Gastrocnemius medialis (tissue), 4 donors: ENCODE results near the gene DCAF8.

Source experiments
- POLR2A ChIP-seq, 2 donors: fragments of 450-650 bp; IDR thresholded peaks; one replicate each; pipeline ENCODE4 v1.6.1; 2017; ENCODE audit warnings: antibody characterized with exemption in 2 of 2, mild to moderate bottlenecking in 2 of 2, moderate library complexity in 2 of 2
- TF ChIP-seq, protein P1 (sequence below), 5 experiments: fragments of 450-650 bp in 3 of 5; fragments of 200-600 bp in 2 of 5; sonication (generic) in 2 of 5; IDR thresholded peaks in 4 of 5; conservative IDR thresholded peaks in 1 of 5; 1 replicate in 4 of 5; 2 replicates in 1 of 5; pipeline ENCODE4 v1.5.1; 2016 to 2019; ENCODE audit warnings: antibody characterized with exemption in 5 of 5, mild to moderate bottlenecking in 3 of 5, moderate library complexity in 3 of 5

DNA sequence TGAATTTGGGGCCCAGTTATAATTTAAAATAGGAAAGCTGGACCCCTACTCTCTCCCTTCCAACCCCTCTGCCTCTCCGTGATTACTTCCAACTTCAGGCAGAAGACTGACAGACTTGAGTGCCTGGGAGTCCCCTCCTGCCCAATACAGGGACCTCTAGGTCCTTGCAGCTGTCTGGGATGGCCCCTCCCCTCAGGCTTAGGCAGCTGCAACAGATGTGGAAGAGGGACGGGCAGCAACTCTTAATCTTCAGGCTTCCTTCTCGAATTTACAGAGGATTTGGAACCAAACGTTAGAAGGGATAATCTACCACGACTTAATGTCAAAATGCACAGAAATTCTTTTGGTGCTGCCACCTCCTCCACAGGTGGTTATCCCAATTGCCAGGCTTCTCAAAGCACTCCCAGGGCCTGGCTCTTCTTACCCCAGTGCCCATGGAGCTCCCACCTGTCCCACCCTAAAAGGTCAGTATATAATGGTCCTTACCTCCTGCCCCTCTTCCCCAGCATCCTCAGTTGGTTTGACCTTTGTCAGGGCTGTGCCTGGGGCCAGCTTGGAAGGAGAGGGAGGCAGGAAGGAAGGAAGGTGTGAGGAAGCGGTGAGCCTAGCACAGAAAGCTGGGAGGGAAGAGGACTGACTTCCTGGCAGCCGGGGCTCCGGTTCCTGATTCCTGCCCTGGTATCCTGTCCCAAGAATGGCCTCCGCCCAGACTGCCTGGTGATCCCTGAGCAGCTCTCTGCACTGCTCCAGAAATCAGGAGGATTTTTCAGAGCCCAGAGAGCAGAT, 54.4 kb downstream of the DCAF8 start:
- TF ChIP-seq, protein P1, sequence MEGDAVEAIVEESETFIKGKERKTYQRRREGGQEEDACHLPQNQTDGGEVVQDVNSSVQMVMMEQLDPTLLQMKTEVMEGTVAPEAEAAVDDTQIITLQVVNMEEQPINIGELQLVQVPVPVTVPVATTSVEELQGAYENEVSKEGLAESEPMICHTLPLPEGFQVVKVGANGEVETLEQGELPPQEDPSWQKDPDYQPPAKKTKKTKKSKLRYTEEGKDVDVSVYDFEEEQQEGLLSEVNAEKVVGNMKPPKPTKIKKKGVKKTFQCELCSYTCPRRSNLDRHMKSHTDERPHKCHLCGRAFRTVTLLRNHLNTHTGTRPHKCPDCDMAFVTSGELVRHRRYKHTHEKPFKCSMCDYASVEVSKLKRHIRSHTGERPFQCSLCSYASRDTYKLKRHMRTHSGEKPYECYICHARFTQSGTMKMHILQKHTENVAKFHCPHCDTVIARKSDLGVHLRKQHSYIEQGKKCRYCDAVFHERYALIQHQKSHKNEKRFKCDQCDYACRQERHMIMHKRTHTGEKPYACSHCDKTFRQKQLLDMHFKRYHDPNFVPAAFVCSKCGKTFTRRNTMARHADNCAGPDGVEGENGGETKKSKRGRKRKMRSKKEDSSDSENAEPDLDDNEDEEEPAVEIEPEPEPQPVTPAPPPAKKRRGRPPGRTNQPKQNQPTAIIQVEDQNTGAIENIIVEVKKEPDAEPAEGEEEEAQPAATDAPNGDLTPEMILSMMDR (IDR thresholded peaks at IDR 0.05 in 4 of 5, conservative IDR thresholded peaks at IDR 0.05 in 1 of 5), result no peak
- no peak for TF ChIP-seq POLR2A (IDR thresholded peaks at IDR 0.05)
